HFF-Myc (cell line): ENCODE results near the gene TMOD1.

Source experiments
- DNase-seq: peaks from one replicate; pipeline ENCODE4 v3.0.0-alpha.2; 2011; ENCODE audit warnings: low read depth; ENCODE audit errors: extremely low read depth
- H3K4me3 ChIP-seq: replicated peaks from 2 replicates; pipeline ENCODE4 v1.5.1; 2011; ENCODE audit warnings: low read depth, mild to moderate bottlenecking, control low read depth, low read length
- CTCF ChIP-seq: IDR thresholded peaks from 2 replicates; pipeline ENCODE4 v1.5.1; 2012; ENCODE audit warnings: mild to moderate bottlenecking, low read depth, low read length, control low read depth; ENCODE audit errors: missing control alignments

The TMOD1 gene

GRCh38 chr9:97500263-97500662, 1.2 kb upstream of the TMOD1 start:
- no peak overlapping the region for H3K4me3 ChIP-seq
- TF ChIP-seq CTCF = no peak
- DNase-seq = no peak

- no peak overlapping the region for H3K4me3 ChIP-seq
- TF ChIP-seq CTCF = no peak
- DNase-seq = no peak
These were observed 695 bp upstream of the TMOD1 start for GRCh38 chr9:97500765-97501176.

GRCh38 chr9:97501972-97502221, 431 bp downstream of the TMOD1 start:
- H3K4me3 ChIP-seq = peak overlapping the region; percentile 44
- DNase-seq = no peak
- no peak for TF ChIP-seq CTCF

- H3K4me3 ChIP-seq = peak overlapping the region; percentile 44
- no peak for DNase-seq
- no peak for TF ChIP-seq CTCF
These were observed 937 bp downstream of the TMOD1 start for GRCh38 chr9:97502222-97502983.

GRCh38 chr9:97502984-97503861, 1.8 kb downstream of the TMOD1 start:
- no peak for DNase-seq
- H3K4me3 ChIP-seq = no peak overlapping the region
- no peak for TF ChIP-seq CTCF

GRCh38 chr9:97503862-97504210, 2.4 kb downstream of the TMOD1 start:
- DNase-seq = no peak
- TF ChIP-seq CTCF = no peak

More at GRCh38 chr9:97503862-97504210, 2.4 kb downstream of the TMOD1 start:
- no peak overlapping the region for H3K4me3 ChIP-seq
